WERI-Rb-1 (cell line): Measurements from ENCODE around the gene ADAM10.

Experiments
- DNase-seq: peaks from one replicate; pipeline ENCODE4 v3.0.0-alpha.2; 2020
- H3K27ac ChIP-seq: fragments of 250-450 bp; sonication (Bioruptor Pico); 2 replicates; pipeline ENCODE4 v1.5.1; 2020; ENCODE audit warnings: mild to moderate bottlenecking, moderate library complexity
- H3K27me3 ChIP-seq: fragments of 250-450 bp; sonication (Bioruptor Pico); 2 replicates; pipeline ENCODE4 v1.5.1; 2021; ENCODE audit warnings: mild to moderate bottlenecking, low read depth, moderate library complexity; ENCODE audit not compliant: insufficient read depth, severe bottlenecking
- H3K36me3 ChIP-seq: fragments of 250-450 bp; sonication (Bioruptor Pico); 2 replicates; pipeline ENCODE4 v1.5.1; 2020; ENCODE audit warnings: mild to moderate bottlenecking, moderate library complexity
- H3K4me3 ChIP-seq: 2 replicates; pipeline ENCODE4 v1.5.1; 2011; ENCODE audit warnings: low read depth, mild to moderate bottlenecking, control low read depth, low read length
- H3K9me3 ChIP-seq: fragments of 250-450 bp; sonication (Bioruptor Pico); 2 replicates; pipeline ENCODE4 v1.5.1; 2021; ENCODE audit warnings: mild to moderate bottlenecking, moderate library complexity; ENCODE audit not compliant: severe bottlenecking
- CTCF ChIP-seq: IDR thresholded peaks from 2 replicates; pipeline ENCODE4 v1.5.1; 2011; ENCODE audit warnings: low read depth, mild to moderate bottlenecking, control low read depth, inconsistent platforms, low read length

Gene ADAM10

GRCh38 chr15:58724466-58724865, 25.0 kb downstream of the ADAM10 start:
- Histone ChIP-seq H3K27me3 (no peaks in the 10 kb centered on the region), H3K27ac (no peak overlapping the region), H3K4me3 (no peak overlapping the region), H3K9me3 (no peaks in the 10 kb centered on the region), H3K36me3 (no peaks in the 10 kb centered on the region; the same call in 1 of the 2 replicates)
- DNase-seq = no peak
- no peak for TF ChIP-seq CTCF

- no peaks in the 10 kb centered on the region for H3K9me3 ChIP-seq
- no peak overlapping the region for H3K4me3 ChIP-seq
- no peaks in the 10 kb centered on the region for H3K27me3 ChIP-seq
- no peak overlapping the region for H3K27ac ChIP-seq
- TF ChIP-seq CTCF = no peak
- no peak for DNase-seq
- peaks cover 19% of the 10 kb centered on the region for H3K36me3 ChIP-seq
Observed at GRCh38 chr15:58717357-58717756, 32.1 kb downstream of the ADAM10 start.

- H3K4me3 ChIP-seq = no peak overlapping the region
- H3K9me3 ChIP-seq = no peaks in the 10 kb centered on the region
- no peak for DNase-seq
- peaks cover 23% of the 10 kb centered on the region for H3K36me3 ChIP-seq
- no peak overlapping the region for H3K27ac ChIP-seq
- TF ChIP-seq CTCF = no peak
- no peaks in the 10 kb centered on the region for H3K27me3 ChIP-seq
Observed at GRCh38 chr15:58716027-58716426, 33.5 kb downstream of the ADAM10 start.

GRCh38 chr15:58715266-58715917, 34.1 kb downstream of the ADAM10 start:
- TF ChIP-seq CTCF = no peak
- H3K9me3 ChIP-seq = no peaks in the 10 kb centered on the region
- no peak for DNase-seq
- H3K27ac ChIP-seq = no peak overlapping the region
- no peaks in the 10 kb centered on the region for H3K27me3 ChIP-seq
- peaks cover 23% of the 10 kb centered on the region for H3K36me3 ChIP-seq
- no peak overlapping the region for H3K4me3 ChIP-seq

DNA sequence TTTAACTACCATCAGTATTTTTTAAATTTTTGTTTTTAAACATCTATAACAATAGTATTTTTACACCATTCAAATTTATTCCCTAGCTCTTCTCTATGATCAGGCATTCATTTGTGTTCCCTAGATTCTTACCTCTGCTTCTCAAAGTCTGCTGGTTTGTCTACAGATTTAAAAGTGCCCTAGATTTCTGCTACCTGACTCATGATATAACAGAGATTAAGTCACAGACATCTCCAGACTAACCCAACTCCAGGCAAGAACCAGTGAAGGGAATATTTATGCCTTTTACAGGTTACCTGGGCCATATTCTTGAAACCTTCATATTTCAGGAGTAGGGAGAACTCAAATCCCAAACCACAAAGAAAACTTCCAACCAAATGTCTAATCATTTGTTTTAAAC, 38.8 kb downstream of the ADAM10 start:
- TF ChIP-seq CTCF = no peak
- Histone ChIP-seq H3K4me3 (no peak overlapping the region), H3K9me3 (no peaks in the 10 kb centered on the region), H3K36me3 (peaks cover 17% of the 10 kb centered on the region), H3K27ac (no peak overlapping the region), H3K27me3 (no peaks in the 10 kb centered on the region)
- no peak for DNase-seq

DNA sequence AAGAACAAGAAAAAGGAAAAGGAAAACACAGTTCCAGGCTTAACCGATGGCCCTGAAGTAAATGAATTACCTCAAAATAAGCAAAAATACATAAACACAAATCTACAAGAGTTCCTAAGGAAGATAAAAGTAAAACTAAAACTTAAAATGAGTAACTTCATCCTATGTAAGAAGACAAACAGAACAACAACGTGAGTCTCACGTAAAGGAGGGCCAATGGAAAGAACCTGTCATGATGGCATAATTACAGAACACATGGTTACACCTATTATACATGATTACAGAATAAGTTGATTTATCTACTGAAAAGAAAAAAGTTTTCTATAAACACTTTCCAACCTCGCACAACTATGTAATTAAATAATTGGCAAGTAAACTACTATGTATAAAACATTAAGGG, 42.1 kb downstream of the ADAM10 start:
- Histone ChIP-seq H3K27me3 (no peaks in the 10 kb centered on the region), H3K9me3 (no peaks in the 10 kb centered on the region), H3K36me3 (peaks cover 14% of the 10 kb centered on the region), H3K27ac (no peak overlapping the region), H3K4me3 (no peak overlapping the region)
- DNase-seq = no peak
- no peak for TF ChIP-seq CTCF
